Measurements from ENCODE around the gene AP4M1. TPM values are rescaled to one million over a fixed set of nuclear protein-coding genes. Genes with fewer than 3 reads are reported as not detected.

AP4M1 gene
- total and polyA plus RNA-seq, 9 of the 15 experiments (the other 6 are each of a cell fraction or from before 2014, with no cell fraction given) = 1.3 to 30.9 (median 14.1) TPM

DNA sequence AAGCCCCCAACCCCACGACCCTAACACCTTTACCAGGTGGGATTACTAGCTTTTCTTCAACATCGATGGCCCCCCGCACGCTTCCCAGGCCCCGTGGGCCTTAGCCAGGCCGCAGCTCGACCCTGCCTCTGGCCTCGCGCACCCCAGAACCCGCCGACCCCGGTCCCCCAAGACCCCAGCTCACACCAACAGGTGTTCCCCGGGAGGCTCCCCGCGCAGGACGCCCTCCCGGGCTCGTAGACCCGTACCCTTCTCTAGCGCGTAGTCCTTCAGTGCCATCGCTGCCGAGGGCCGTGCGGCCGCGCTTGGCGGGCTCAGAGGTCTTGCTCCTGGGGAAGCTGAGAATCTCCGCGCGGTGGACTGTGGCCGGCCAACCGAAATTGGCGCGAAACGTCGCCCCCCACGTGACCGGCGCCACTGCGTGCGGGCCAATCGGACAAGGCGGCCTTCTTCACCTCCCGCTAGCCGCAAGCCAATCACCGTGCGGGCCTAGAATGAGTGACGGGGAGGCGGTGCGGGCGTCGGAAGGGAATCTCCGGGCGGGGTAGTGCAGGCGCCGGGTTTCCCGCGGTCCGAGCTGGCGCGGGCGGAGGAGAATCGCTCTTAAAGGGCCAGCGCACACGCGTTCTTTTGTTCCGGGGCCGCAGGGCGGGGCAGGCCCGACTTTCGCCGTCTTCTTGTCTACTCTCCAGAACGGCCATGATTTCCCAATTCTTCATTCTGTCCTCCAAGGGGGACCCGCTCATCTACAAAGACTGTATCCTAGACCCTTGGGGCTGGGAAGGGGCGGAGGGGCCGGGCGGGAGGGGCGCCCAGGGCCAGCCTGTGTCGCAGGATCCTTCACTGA lies at the start of gene AP4M1, which contains the start of gene MCM7 (continued):
- TF ChIP-seq HDAC8 (tag; IDR thresholded peaks at IDR 0.05) (peak; percentile 64; the same call in 1 of the 2 replicates), MECOM (CRISPR knock-in tag; IDR thresholded peaks at IDR 0.05) (no peak), NFRKB (IDR thresholded peaks at IDR 0.05; ENCODE audit: low read depth) (peak; percentile 87), CCNT2 (IDR thresholded peaks at IDR 0.05; ENCODE audit: borderline replicate concordance, extremely low read depth, insufficient read length, low read depth, low read length) (peak; percentile 76), PHF21A (IDR thresholded peaks at IDR 0.05; ENCODE audit: borderline replicate concordance, low read depth) (no peak), NFXL1 (CRISPR knock-in tag; IDR thresholded peaks at IDR 0.05) (peak; percentile 71; the same call in 1 of the 2 replicates), BRF1 (IDR thresholded peaks at IDR 0.05; ENCODE audit: borderline replicate concordance, extremely low read depth, insufficient read length) (no peak), ZNF77 (CRISPR knock-in tag; IDR thresholded peaks at IDR 0.05) (no peak), KDM5B (IDR thresholded peaks at IDR 0.05; ENCODE audit: insufficient replicate concordance, low read depth, low read length) (peak; percentile 52), FOXM1 (IDR thresholded peaks at IDR 0.05; ENCODE audit: low read depth) (peak; percentile 72; the same call in 1 of the 2 replicates), FOXM1 (CRISPR knock-in tag; IDR thresholded peaks at IDR 0.05; ENCODE audit: low read depth) (no peak; the same call in 1 of the 2 replicates), RHOXF2B (CRISPR knock-in tag; conservative IDR thresholded peaks at IDR 0.05) (no peak; the same call in 1 of the 2 replicates), RFX5 (IDR thresholded peaks at IDR 0.05; ENCODE audit: low read depth, low read length) (0 out of 2 replicates have a peak, but pooled peaks have one; percentile 29), CCAR2 (IDR thresholded peaks at IDR 0.05; ENCODE audit: low read depth, low read length) (no peak), JUND (IDR thresholded peaks at IDR 0.05; ENCODE audit: borderline replicate concordance, low read depth, low read length) (peak; percentile 49; the same call in 1 of the 2 replicates), JUND (tag; IDR thresholded peaks at IDR 0.05; ENCODE audit: borderline replicate concordance, low read depth, low read length) (no peak; the same call in 2 of the 3 replicates), TARDBP (IDR thresholded peaks at IDR 0.05) (peak; percentile 66; the same call in 1 of the 2 replicates), ARHGAP35 (IDR thresholded peaks at IDR 0.05; ENCODE audit: partially characterized antibody) (no peak), MIER1 (IDR thresholded peaks at IDR 0.05; ENCODE audit: low read depth) (no peak), ETV1 (tag; conservative IDR thresholded peaks at IDR 0.05; ENCODE audit: low read depth) (0 out of 2 replicates have a peak, but pooled peaks have one; percentile 11), HNRNPLL (IDR thresholded peaks at IDR 0.05; ENCODE audit: low read depth, low read length, poor library complexity, severe bottlenecking) (peak; percentile 74), ATF7 (IDR thresholded peaks at IDR 0.05) (peak; percentile 47)
- TF ChIP-seq, protein P1, sequence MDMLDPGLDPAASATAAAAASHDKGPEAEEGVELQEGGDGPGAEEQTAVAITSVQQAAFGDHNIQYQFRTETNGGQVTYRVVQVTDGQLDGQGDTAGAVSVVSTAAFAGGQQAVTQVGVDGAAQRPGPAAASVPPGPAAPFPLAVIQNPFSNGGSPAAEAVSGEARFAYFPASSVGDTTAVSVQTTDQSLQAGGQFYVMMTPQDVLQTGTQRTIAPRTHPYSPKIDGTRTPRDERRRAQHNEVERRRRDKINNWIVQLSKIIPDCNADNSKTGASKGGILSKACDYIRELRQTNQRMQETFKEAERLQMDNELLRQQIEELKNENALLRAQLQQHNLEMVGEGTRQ (CRISPR knock-in tag; IDR thresholded peaks at IDR 0.05) = peak; percentile 100
- TF ChIP-seq, protein P2, sequence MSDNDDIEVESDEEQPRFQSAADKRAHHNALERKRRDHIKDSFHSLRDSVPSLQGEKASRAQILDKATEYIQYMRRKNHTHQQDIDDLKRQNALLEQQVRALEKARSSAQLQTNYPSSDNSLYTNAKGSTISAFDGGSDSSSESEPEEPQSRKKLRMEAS (CRISPR knock-in tag; IDR thresholded peaks at IDR 0.05) = peak; percentile 97
- TF ChIP-seq, protein P3, sequence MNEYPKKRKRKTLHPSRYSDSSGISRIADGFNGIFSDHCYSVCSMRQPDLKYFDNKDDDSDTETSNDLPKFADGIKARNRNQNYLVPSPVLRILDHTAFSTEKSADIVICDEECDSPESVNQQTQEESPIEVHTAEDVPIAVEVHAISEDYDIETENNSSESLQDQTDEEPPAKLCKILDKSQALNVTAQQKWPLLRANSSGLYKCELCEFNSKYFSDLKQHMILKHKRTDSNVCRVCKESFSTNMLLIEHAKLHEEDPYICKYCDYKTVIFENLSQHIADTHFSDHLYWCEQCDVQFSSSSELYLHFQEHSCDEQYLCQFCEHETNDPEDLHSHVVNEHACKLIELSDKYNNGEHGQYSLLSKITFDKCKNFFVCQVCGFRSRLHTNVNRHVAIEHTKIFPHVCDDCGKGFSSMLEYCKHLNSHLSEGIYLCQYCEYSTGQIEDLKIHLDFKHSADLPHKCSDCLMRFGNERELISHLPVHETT (CRISPR knock-in tag; conservative IDR thresholded peaks at IDR 0.05 in 1 of 2, IDR thresholded peaks at IDR 0.05 in 1 of 2) = no peak
- TF ChIP-seq, protein P4, sequence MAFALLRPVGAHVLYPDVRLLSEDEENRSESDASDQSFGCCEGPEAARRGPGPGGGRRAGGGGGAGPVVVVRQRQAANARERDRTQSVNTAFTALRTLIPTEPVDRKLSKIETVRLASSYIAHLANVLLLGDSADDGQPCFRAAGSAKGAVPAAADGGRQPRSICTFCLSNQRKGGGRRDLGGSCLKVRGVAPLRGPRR (CRISPR knock-in tag; IDR thresholded peaks at IDR 0.05) = 0 out of 2 replicates have a peak, but pooled peaks have one; percentile 45

Measured in K562 (cell line).